Heart left ventricle (tissue), 16 donors: ENCODE results near the gene SASS6. TPM values are rescaled to one million over a fixed set of nuclear protein-coding genes. Genes with fewer than 3 reads are reported as not detected.

ENCODE experiments used
- ATAC-seq, 4 donors: fragments of 200-7000 bp; cut with Tn5 transposase; one replicate each; pipeline ENCODE4 v1.9.1; 2020 to 2022; ENCODE audit warnings: moderate library complexity in 4 of 4, mild to moderate bottlenecking in 3 of 4, moderate number of reproducible peaks in 1 of 4
- DNase-seq, 5 donors: peaks; one replicate each; pipeline ENCODE4 v3.0.0-alpha.2; 2020
- H3K27ac ChIP-seq, 12 donors: fragments of 200-600 bp; sonication (generic) in 4 of 12; one replicate each; pipeline versions ENCODE4 v1.5.0 to v1.8.0; 2016 to 2022; ENCODE audit warnings: mild to moderate bottlenecking in 2 of 12
- H3K27me3 ChIP-seq, 9 donors: fragments of 200-600 bp; sonication (generic) in 2 of 9; one replicate each; pipeline versions ENCODE4 v1.5.1 to v1.8.0; 2016 to 2022; ENCODE audit warnings: mild to moderate bottlenecking in 3 of 9
- H3K36me3 ChIP-seq, 9 donors: fragments of 200-600 bp; sonication (generic) in 2 of 9; one replicate each; pipeline versions ENCODE4 v1.5.0 to v1.8.0; 2018 to 2022; ENCODE audit warnings: mild to moderate bottlenecking in 2 of 9
- H3K4me1 ChIP-seq, 12 donors: fragments of 200-600 bp; sonication (generic) in 4 of 12; one replicate each; pipeline versions ENCODE4 v1.5.0 to v1.8.0; 2016 to 2022; ENCODE audit warnings: mild to moderate bottlenecking in 3 of 12
- H3K4me3 ChIP-seq, 12 donors: fragments of 200-600 bp; sonication (generic) in 4 of 12; one replicate each; pipeline versions ENCODE4 v1.5.0 to v1.8.0; 2017 to 2022; ENCODE audit warnings: mild to moderate bottlenecking in 9 of 12, moderate library complexity in 4 of 12
- H3K9me3 ChIP-seq, 12 donors: fragments of 200-600 bp; sonication (generic) in 4 of 12; one replicate each; pipeline versions ENCODE4 v1.5.0 to v1.8.0; 2016 to 2022; ENCODE audit warnings: mild to moderate bottlenecking in 1 of 12
- CTCF ChIP-seq, 12 donors: fragments of 200-600 bp; sonication (generic) in 4 of 12; IDR thresholded peaks; one replicate each; pipeline versions ENCODE4 v1.5.0 to v1.8.0; 2018 to 2022; ENCODE audit warnings: antibody characterized with exemption in 12 of 12, mild to moderate bottlenecking in 5 of 12
- POLR2A ChIP-seq, 2 donors: fragments of 450-650 bp; IDR thresholded peaks; one replicate each; pipeline ENCODE4 v1.6.1; 2017; ENCODE audit warnings: antibody characterized with exemption in 2 of 2, mild to moderate bottlenecking in 2 of 2, moderate library complexity in 2 of 2
- WGBS, 4 donors: extraction: QIAGEN DNeasy Blood & Tissue Kit in 2 of 4; methylation state at CpG; one replicate each; pipeline versions ENCODE4 v1.1.5 to v1.1.7; 2013 to 2018; 5-methylcytosine and 5-hydroxymethylcytosine counted together
- intact Hi-C, 10 donors: fragments of 100-400 bp; cut with DNase I; formaldehyde crosslinking; loops; one replicate each; pipeline versions ENCODE4 v1.11.1 to v1.14.2; 2022
- long read RNA-seq, 3 donors: library from polyadenylated mRNA; unstranded; transcript quantifications; one replicate each; pipeline ENCODE4 v2.0.0, GENCODE V29; 2020 to 2021
- polyA plus RNA-seq, 2 donors: library from polyadenylated mRNA; stranded (reverse); fragments of 200-250 nt; gene quantifications; one replicate each; pipeline ENCODE4 v1.2.3, GENCODE V29; 2013
- total RNA-seq, 9 donors: library from RNA; depleted of rRNA in 2 of 9; stranded (reverse); fragments of >200 nt in 2 of 9; fragmentation: NEBNext Ultra II Directional in 3 of 9; extraction: Animal tissue kit (Norgen Biotek cat#: 25700) in 3 of 9; gene quantifications; one replicate each; pipeline versions ENCODE4 v1.1.0 to v1.2.4, GENCODE V29; 2016 to 2023
- donor health status: ischemic (EF 13 %, LVEDD 7.1; RV severe dilation, severe dysfunction).
- donor health status: healthy with polysubstance abuse.
- donor health status: DM: no; HTN: yes; CAD: no.
- donor health status: DM: no; HTN: no; CAD: no.
- donor health status: ischemic (EF 25% LVEDD 6.9; RV normal size, moderate dysfunction).
- donor health status: ischemic (EF 25% LVEDD 5.7; RV mildly dilated, moderate dysfunction).
- donor health status: healthy.
- donor health status: DM: yes; HTN: yes; CAD: no.
- donor health status: ischemic (EF 35%, LVEDD 5.7; RV mildly dilated, moderate dysfunction).
- donor health status: nonischemic (EF 11% LVEDD 7.7; RV severe dilation, severe dysfunction).
- donor health status: DM: yes; HTN: yes; CAD: no.
- donor health status: PGD.
- donor health status: ischemic (EF 29% LVEDD 5.4; RV normal size, mild dysfunction).
- donor health status: nonischemic (EF 23%, LVEDD 6.1; RV moderate dilation, normal function).

The SASS6 gene
- total RNA-seq (1 to 10 TPM; 1.5 to 2.2 (median 1.8) TPM), polyA plus RNA-seq (1 to 10 TPM; 1.1 to 1.6 TPM)
- long read RNA-seq, donor 1, partial matches to known transcripts: 0 of 2 reads
- long read RNA-seq, donor 1, other reads (novel, unspliced or antisense): 2 of 2 reads
- long read RNA-seq, donor 2, partial matches to known transcripts: 2 of 2 reads
- long read RNA-seq, donor 2, other reads (novel, unspliced or antisense): 0 of 2 reads
- long read RNA-seq, donor 3, partial matches to known transcripts: 0 of 1 reads
- long read RNA-seq, donor 3, other reads (novel, unspliced or antisense): 0 of 1 reads

GRCh38 chr1:100132566-100133477, at the start of gene SASS6, which contains the start of gene TRMT13:
Gene SASS6 (minus strand): TSS chr1:100132930. CDS start chr1:100132814, 116 bp downstream.
Gene TRMT13 (plus strand): TSS chr1:100133163. CDS start chr1:100133169, 6 bp downstream.
- Histone ChIP-seq H3K36me3 (peaks cover 0 to 19% (median 12%) of the 10 kb centered on the region in 9 donors), H3K27ac (peak within 1 kb of the TSS in 11 of 12 donors; percentile 46 to 82 (median 66)), H3K4me1 (peaks cover 0 to 32% (median 19%) of the 10 kb centered on the region in 12 donors), H3K27me3 (no peaks in the 10 kb centered on the region), H3K4me3 (peak within 1 kb of the TSS; percentile 56 to 88 (median 78)), H3K9me3 (no peaks in the 10 kb centered on the region)
- DNase-seq (peak; percentile 96 to 98 (median 97)), ATAC-seq (peak; percentile 99)
- WGBS, 4 donors: 0 to 1% (median 0%) methylated on average over 45 to 57 of the region's 57 CpGs
- TF ChIP-seq POLR2A (IDR thresholded peaks at IDR 0.05) (peak in 1 of 2 donors; percentile 30), CTCF (IDR thresholded peaks at IDR 0.05) (peak in 2 of 12 donors; percentile 9 to 13)
- intact Hi-C loops: loop anchor here in 7 of 10 donors (1.0 to 10.0 kb wide), 18 partner anchors 94 to 764 kb away; partner anchors contain the start of genes CDC14A (in 3 of the 7), SLC30A7 (in 3 of the 7), DBT (in 2 of the 7) and RTCA (in 2 of the 7)

GRCh38 chr1:100178091-100178490, 45.4 kb upstream of the SASS6 start, which contains the start of gene LRRC39:
Gene LRRC39 (minus strand): TSS chr1:100178256. CDS start chr1:100168516, 9,740 bp downstream.
- 28 to 31% (median 29%) methylated on average over 5 of the region's 5 CpGs for WGBS, 4 donors
- TF ChIP-seq CTCF (IDR thresholded peaks at IDR 0.05) (no peak), POLR2A (IDR thresholded peaks at IDR 0.05) (no peak)
- DNase-seq (no peak), ATAC-seq (peak; percentile 80 to 85 (median 82))
- H3K4me3 ChIP-seq: peak within 1 kb of the TSS; percentile 4 to 59 (median 50)
- no peaks in the 10 kb centered on the region for H3K27me3 ChIP-seq
- H3K9me3 ChIP-seq: no peaks in the 10 kb centered on the region
- no peaks in the 10 kb centered on the region for H3K36me3 ChIP-seq
- H3K4me1 ChIP-seq: peaks cover 0 to 3% (median 0%) of the 10 kb centered on the region in 12 donors
- peak within 1 kb of the TSS; percentile 19 to 81 (median 72) for H3K27ac ChIP-seq
- intact Hi-C loops: no loop called here

GRCh38 chr1:100177295-100178041, 44.7 kb upstream of the SASS6 start:
- ATAC-seq: peak in 3 of 4 donors; percentile 10 to 41 (median 37)
- H3K9me3 ChIP-seq: no peaks in the 10 kb centered on the region
- H3K4me3 ChIP-seq: peak overlapping the region; percentile 4 to 59 (median 50)
- intact Hi-C loops: no loop called here
- H3K27ac ChIP-seq: peak overlapping the region; percentile 19 to 81 (median 72)
- no peak for DNase-seq
- no peaks in the 10 kb centered on the region for H3K27me3 ChIP-seq
- TF ChIP-seq CTCF (IDR thresholded peaks at IDR 0.05) (no peak), POLR2A (IDR thresholded peaks at IDR 0.05) (no peak)
- peaks cover 0 to 3% (median 0%) of the 10 kb centered on the region in 12 donors for H3K4me1 ChIP-seq
- H3K36me3 ChIP-seq: no peaks in the 10 kb centered on the region
- 47 to 58% (median 55%) methylated on average over 4 of the region's 4 CpGs for WGBS, 4 donors
